ENCODE results near the gene SLC9A9. TPM values are rescaled to one million over a fixed set of nuclear protein-coding genes. Genes with fewer than 3 reads are reported as not detected.

Gene SLC9A9
- total RNA-seq, 4 donors from 2014 or later: 13.4 to 15.0 (median 14.4) TPM

DNA sequence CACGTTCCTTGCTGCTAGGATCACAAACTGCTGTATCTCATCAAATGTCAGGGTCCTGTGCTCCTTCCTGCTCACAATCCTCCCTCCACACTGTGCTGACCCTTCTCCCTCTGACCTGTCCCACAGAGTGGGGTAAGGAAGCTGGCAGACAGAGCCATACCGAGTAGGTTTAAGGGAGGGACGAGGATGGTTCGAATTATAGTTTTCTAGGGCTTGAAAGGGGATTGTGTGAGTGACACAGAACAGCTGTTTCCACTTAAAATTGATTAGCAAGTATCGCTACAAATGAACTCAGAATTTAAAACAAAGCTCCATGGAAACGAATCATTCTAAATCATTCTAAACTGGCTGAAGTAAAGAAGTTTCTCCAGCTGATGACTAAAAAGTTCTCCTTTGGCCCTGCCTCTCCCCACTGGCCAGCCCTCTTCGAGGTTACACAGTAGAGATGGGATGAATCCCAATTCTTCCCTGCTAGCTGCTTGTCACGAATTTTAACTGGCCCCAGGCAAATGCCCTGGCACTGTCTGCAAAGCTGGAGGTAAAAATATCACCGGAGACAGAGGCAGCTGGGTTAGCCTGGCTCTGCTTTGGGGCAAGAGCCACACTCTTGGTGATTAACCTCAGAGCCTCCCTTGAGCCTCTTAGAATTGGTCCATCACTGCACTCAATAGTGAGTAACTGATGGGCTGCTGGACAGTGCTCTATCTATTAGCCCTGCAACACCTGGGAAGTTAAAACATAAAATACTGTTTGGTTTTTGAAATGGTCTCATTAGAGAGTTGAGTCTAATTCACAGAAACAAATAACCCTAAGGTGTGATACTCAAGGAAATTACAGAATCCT is 533.8 kb downstream of the SLC9A9 start:
- no peaks in the 10 kb centered on the region for H3K27me3 ChIP-seq
- no peaks in the 10 kb centered on the region for H3K9me3 ChIP-seq
- peaks cover 0 to 5% (median 2%) of the 10 kb centered on the region in 4 donors for H3K4me1 ChIP-seq
- WGBS: 68% methylated on average over 9 of the region's 9 CpGs
- TF ChIP-seq POLR2AphosphoS5 (IDR thresholded peaks at IDR 0.05) (no peak), POLR2A (IDR thresholded peaks at IDR 0.05; ENCODE audit: low read depth) (no peak), EP300 (IDR thresholded peaks at IDR 0.05) (no peak)
- TF ChIP-seq, protein P1, sequence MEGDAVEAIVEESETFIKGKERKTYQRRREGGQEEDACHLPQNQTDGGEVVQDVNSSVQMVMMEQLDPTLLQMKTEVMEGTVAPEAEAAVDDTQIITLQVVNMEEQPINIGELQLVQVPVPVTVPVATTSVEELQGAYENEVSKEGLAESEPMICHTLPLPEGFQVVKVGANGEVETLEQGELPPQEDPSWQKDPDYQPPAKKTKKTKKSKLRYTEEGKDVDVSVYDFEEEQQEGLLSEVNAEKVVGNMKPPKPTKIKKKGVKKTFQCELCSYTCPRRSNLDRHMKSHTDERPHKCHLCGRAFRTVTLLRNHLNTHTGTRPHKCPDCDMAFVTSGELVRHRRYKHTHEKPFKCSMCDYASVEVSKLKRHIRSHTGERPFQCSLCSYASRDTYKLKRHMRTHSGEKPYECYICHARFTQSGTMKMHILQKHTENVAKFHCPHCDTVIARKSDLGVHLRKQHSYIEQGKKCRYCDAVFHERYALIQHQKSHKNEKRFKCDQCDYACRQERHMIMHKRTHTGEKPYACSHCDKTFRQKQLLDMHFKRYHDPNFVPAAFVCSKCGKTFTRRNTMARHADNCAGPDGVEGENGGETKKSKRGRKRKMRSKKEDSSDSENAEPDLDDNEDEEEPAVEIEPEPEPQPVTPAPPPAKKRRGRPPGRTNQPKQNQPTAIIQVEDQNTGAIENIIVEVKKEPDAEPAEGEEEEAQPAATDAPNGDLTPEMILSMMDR (IDR thresholded peaks at IDR 0.05): no peak
- H3K4me3 ChIP-seq: no peak overlapping the region
- peak; percentile 79 for DNase-seq (ENCODE audit: extremely low spot score)
- intact Hi-C loops (cut with DNase I): no loop called here
- H3K36me3 ChIP-seq: no peaks in the 10 kb centered on the region
- H3K27ac ChIP-seq (replicated peaks in 1 of 4): no peak overlapping the region

DNA sequence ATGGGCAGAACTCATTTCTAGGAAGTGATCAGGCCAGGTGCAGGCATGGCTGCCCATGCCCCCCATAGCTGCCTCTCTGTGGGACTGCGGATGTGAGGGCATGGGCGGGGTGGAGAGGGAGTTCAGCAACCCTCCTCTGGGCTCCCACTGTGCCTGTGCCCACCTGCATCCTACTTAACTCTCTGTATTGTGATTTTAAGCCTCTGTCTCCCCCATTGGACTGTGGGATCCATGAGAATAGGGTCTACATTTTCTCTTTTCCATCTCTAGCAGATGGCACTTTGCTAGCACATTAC is 534.4 kb downstream of the SLC9A9 start:
- Histone ChIP-seq H3K4me3 (no peak overlapping the region), H3K27me3 (no peaks in the 10 kb centered on the region), H3K36me3 (no peaks in the 10 kb centered on the region), H3K9me3 (no peaks in the 10 kb centered on the region), H3K27ac (replicated peaks in 1 of 4) (no peak overlapping the region), H3K4me1 (peaks cover 0 to 5% (median 2%) of the 10 kb centered on the region in 4 donors)
- WGBS: 100% methylated on average over 2 of the region's 2 CpGs
- no peak for DNase-seq (ENCODE audit: extremely low spot score)
- intact Hi-C loops (cut with DNase I): no loop called here
- TF ChIP-seq POLR2A (IDR thresholded peaks at IDR 0.05; ENCODE audit: low read depth): no peak
- TF ChIP-seq, protein P1 (IDR thresholded peaks at IDR 0.05): no peak
- TF ChIP-seq EP300 (IDR thresholded peaks at IDR 0.05): no peak
- no peak for TF ChIP-seq POLR2AphosphoS5 (IDR thresholded peaks at IDR 0.05)

DNA sequence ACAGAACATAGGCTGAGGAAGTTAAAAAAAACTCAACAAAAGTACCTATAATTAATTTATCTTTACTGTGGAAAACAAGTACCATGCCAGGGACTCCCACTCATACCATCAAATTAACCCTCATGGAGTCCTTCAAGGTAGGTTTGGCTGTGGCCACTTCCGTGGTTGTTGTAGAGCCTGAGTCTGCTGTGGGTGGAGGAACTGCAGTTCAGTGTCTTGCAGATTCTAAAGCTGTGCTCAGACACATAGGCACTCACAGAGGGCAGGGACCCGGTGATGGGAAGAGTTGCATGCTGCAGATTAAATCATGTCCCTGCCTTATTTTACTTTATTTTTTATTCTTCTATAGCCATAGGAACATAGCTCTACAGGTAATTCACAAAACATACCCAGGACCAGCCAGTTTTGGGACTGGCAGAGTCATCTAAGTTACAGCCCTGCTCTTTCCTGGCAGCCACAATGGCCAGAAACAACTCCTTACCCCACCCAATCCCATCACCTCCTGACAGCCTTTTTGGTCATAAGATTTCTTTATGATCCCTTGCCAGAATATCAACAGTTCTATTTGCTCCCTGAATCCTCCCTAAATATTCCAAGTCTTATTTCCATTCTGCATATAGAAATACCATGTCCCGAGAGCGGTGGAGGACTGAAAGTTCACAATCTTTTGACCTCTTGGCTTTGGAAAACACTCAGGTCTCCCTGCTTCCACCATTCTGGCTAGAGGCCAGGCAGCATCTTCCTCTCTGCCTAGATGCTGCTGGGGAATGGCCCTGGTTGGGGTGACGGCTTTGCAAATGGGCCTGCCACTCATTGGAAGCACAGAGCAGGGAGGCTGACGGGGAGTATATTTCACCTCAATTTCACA is 535.0 kb downstream of the SLC9A9 start:
- WGBS: 91% methylated on average over 6 of the region's 6 CpGs

DNA sequence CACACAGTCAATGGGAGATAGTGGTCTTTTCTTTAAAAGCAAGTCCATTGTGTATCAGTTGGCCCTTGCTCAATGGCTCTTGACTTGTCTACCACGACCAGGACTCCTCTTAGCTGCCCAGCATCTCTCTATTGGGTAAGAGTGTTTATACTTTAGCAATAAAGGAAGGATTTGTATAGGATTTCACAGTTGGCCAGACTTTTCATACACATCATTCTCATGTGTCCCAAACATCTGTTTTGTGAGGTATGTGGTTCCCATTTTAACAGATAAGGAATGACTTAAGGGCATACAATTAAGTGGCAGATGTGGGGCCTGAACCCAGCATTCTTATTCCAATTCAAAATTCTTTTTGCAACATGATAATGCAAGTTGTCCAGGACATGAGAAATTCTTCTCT is 537.2 kb downstream of the SLC9A9 start:
- WGBS: 81% methylated on average over 1 of the region's 1 CpG
- intact Hi-C loops (cut with DNase I): no loop called here
- H3K27me3 ChIP-seq: no peaks in the 10 kb centered on the region
- no peaks in the 10 kb centered on the region for H3K9me3 ChIP-seq
- no peak for TF ChIP-seq POLR2AphosphoS5 (IDR thresholded peaks at IDR 0.05)
- no peak for TF ChIP-seq EP300 (IDR thresholded peaks at IDR 0.05)
- TF ChIP-seq, protein P1 (IDR thresholded peaks at IDR 0.05): no peak
- no peak for TF ChIP-seq POLR2A (IDR thresholded peaks at IDR 0.05; ENCODE audit: low read depth)
- no peak overlapping the region for H3K27ac ChIP-seq (replicated peaks in 1 of 4)
- no peak overlapping the region for H3K4me3 ChIP-seq
- H3K4me1 ChIP-seq: peaks cover 0 to 17% (median 3%) of the 10 kb centered on the region in 4 donors
- no peaks in the 10 kb centered on the region for H3K36me3 ChIP-seq
- no peak for DNase-seq (ENCODE audit: extremely low spot score)

More for the DNA sequence above, 535.0 kb downstream of the SLC9A9 start:
- TF ChIP-seq, protein P1 (IDR thresholded peaks at IDR 0.05): no peak
- TF ChIP-seq EP300 (IDR thresholded peaks at IDR 0.05) (no peak), POLR2A (IDR thresholded peaks at IDR 0.05; ENCODE audit: low read depth) (no peak), POLR2AphosphoS5 (IDR thresholded peaks at IDR 0.05) (no peak)
- Histone ChIP-seq H3K27me3 (no peaks in the 10 kb centered on the region), H3K9me3 (no peaks in the 10 kb centered on the region), H3K36me3 (no peaks in the 10 kb centered on the region), H3K27ac (replicated peaks in 1 of 4) (no peak overlapping the region), H3K4me1 (peaks cover 0 to 5% (median 2%) of the 10 kb centered on the region in 4 donors), H3K4me3 (no peak overlapping the region)
- DNase-seq (ENCODE audit: extremely low spot score): peak; percentile 81
- intact Hi-C loops (cut with DNase I): no loop called here

Measured in esophagus muscularis mucosa (tissue), 4 donors.